DND-41 (cell line): ENCODE data around the gene CSTB.

Experiments used
- ATAC-seq: fragments of 200-7000 bp; cut with Tn5 transposase; 3 replicates; pipeline ENCODE4 v1.9.1; 2021; ENCODE audit warnings: low read depth; ENCODE audit not compliant: insufficient read depth
- DNase-seq: peaks from one replicate; pipeline ENCODE4 v3.0.0-alpha.2; 2020
- H2AFZ ChIP-seq: 2 replicates; pipeline ENCODE4 v1.6.0; 2012; ENCODE audit warnings: low read depth, low read length
- H3K27ac ChIP-seq: 2 replicates; pipeline ENCODE4 v1.5.1; 2012; ENCODE audit warnings: low read length, inconsistent platforms
- H3K27me3 ChIP-seq: fragments of 200-600 bp; sonication (generic); 2 replicates; pipeline ENCODE4 v1.6.0; 2012; ENCODE audit warnings: low read length, mild to moderate bottlenecking, inconsistent platforms; ENCODE audit not compliant: insufficient read depth, poor library complexity
- H3K36me3 ChIP-seq: 2 replicates; pipeline ENCODE4 v1.5.1; 2012; ENCODE audit warnings: low read length, inconsistent platforms; ENCODE audit not compliant: insufficient read depth
- H3K4me1 ChIP-seq: 2 replicates; pipeline ENCODE4 v1.5.1; 2012; ENCODE audit warnings: mild to moderate bottlenecking, low read length; ENCODE audit not compliant: insufficient read depth
- H3K4me2 ChIP-seq: 2 replicates; pipeline ENCODE4 v1.6.0; 2012; ENCODE audit warnings: mild to moderate bottlenecking, moderate library complexity, low read length, inconsistent platforms; ENCODE audit not compliant: insufficient read depth
- H3K4me3 ChIP-seq, 2 experiments: fragments of 200-600 bp in 1 of 2; shearing (Covaris generic) in 1 of 2; 2 replicates each; pipeline ENCODE4 v1.5.1; 2012 to 2016; ENCODE audit warnings: inconsistent platforms in 2 of 2, low read length in 2 of 2, mild to moderate bottlenecking in 2 of 2, low read depth in 1 of 2, moderate library complexity in 1 of 2
- H3K79me2 ChIP-seq: 2 replicates; pipeline ENCODE4 v1.6.0; 2012; ENCODE audit warnings: low read length, inconsistent platforms; ENCODE audit not compliant: insufficient read depth
- H3K9ac ChIP-seq: 2 replicates; pipeline ENCODE4 v1.6.0; 2012; ENCODE audit warnings: low read depth, mild to moderate bottlenecking, inconsistent platforms, low read length, moderate library complexity
- H3K9me3 ChIP-seq: 2 replicates; pipeline ENCODE4 v1.5.1; 2012; ENCODE audit warnings: low read length, moderate library complexity, mild to moderate bottlenecking, inconsistent platforms; ENCODE audit not compliant: insufficient read depth, severe bottlenecking
- H4K20me1 ChIP-seq: 2 replicates; pipeline ENCODE4 v1.6.0; 2012; ENCODE audit warnings: low read length; ENCODE audit not compliant: insufficient read depth
- EZH2 ChIP-seq: IDR thresholded peaks from 3 replicates; pipeline ENCODE4 v1.6.1; 2012; ENCODE audit warnings: borderline replicate concordance, low read depth, mild to moderate bottlenecking, moderate library complexity, low read length, inconsistent platforms; ENCODE audit not compliant: severe bottlenecking
- TF ChIP-seq, protein P1 (sequence below): IDR thresholded peaks from 2 replicates; pipeline ENCODE4 v1.5.1; 2012; ENCODE audit warnings: borderline replicate concordance, low read length, moderate library complexity, mild to moderate bottlenecking; ENCODE audit not compliant: poor library complexity, severe bottlenecking; ENCODE audit errors: extremely low read depth

CSTB gene

DNA sequence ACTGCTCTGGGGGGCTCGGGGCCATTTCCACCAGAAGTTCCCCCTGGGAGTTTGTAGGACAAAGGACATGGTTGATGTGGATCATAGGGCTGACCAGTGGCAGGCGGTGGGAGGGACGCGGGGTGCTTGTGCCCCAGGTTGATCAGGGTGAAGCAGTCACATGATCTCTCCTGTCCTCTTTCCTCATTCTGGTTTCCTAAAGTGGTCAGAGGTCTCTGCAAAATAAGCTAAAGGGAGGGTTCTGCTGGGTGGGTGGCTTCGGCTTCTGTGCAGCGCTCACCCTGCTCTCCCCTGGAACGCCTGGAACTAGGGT lies 48.0 kb downstream of the CSTB start:
- Histone ChIP-seq H3K4me3 (no peak overlapping the region), H2AFZ (no peak overlapping the region), H4K20me1 (peaks cover 48% of the 10 kb centered on the region), H3K36me3 (peaks cover 9% of the 10 kb centered on the region), H3K4me2 (no peak overlapping the region), H3K9ac (no peak overlapping the region), H3K27ac (no peak overlapping the region), H3K9me3 (no peaks in the 10 kb centered on the region), H3K4me1 (no peaks in the 10 kb centered on the region), H3K79me2 (peaks cover 19% of the 10 kb centered on the region), H3K27me3 (no peaks in the 10 kb centered on the region)
- ATAC-seq (no peak), DNase-seq (no peak)
- TF ChIP-seq, protein P1, sequence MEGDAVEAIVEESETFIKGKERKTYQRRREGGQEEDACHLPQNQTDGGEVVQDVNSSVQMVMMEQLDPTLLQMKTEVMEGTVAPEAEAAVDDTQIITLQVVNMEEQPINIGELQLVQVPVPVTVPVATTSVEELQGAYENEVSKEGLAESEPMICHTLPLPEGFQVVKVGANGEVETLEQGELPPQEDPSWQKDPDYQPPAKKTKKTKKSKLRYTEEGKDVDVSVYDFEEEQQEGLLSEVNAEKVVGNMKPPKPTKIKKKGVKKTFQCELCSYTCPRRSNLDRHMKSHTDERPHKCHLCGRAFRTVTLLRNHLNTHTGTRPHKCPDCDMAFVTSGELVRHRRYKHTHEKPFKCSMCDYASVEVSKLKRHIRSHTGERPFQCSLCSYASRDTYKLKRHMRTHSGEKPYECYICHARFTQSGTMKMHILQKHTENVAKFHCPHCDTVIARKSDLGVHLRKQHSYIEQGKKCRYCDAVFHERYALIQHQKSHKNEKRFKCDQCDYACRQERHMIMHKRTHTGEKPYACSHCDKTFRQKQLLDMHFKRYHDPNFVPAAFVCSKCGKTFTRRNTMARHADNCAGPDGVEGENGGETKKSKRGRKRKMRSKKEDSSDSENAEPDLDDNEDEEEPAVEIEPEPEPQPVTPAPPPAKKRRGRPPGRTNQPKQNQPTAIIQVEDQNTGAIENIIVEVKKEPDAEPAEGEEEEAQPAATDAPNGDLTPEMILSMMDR = no peak
- TF ChIP-seq EZH2 = no peak

DNA sequence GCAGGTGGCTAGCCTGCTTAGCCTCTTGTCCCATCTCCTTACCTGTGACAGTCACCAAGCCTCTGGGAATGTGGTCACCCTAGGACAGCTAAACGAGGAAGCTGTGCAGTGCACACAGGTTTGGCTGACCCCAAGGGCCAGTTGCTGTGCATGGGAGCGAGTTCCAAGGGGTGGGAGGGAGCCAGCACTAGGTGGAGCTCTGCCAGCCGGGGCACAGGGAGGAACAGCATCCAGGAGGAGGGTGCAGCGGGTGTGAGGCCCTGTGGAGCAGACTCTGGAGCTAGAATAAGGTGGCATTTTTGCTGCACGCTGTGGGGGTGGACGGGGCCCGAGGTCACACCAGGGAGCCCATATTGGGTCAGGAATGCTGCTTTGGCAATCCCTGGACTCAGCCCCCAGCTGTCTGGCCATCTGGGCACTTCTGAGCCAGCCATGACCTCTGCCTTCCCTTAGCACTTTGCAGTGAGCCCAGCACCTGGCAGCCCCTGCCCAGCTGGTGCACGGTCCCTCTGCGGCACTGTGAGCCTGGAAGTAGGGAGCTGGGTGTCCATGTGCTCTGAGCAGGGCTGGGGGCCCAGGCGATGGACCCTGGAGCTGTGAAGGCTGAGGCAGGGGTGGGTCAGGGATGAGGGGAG lies 48.5 kb downstream of the CSTB start:
- no peaks in the 10 kb centered on the region for H3K9me3 ChIP-seq
- H3K36me3 ChIP-seq = peaks cover 9% of the 10 kb centered on the region
- H3K4me3 ChIP-seq = no peak overlapping the region
- peaks cover 48% of the 10 kb centered on the region for H4K20me1 ChIP-seq
- H3K27me3 ChIP-seq = no peaks in the 10 kb centered on the region
- no peak overlapping the region for H3K9ac ChIP-seq
- DNase-seq (no peak), ATAC-seq (no peak)
- H3K79me2 ChIP-seq = peaks cover 19% of the 10 kb centered on the region
- no peak overlapping the region for H3K4me2 ChIP-seq
- no peak overlapping the region for H2AFZ ChIP-seq
- no peaks in the 10 kb centered on the region for H3K4me1 ChIP-seq
- TF ChIP-seq, protein P1 = no peak
- no peak for TF ChIP-seq EZH2
- no peak overlapping the region for H3K27ac ChIP-seq

DNA sequence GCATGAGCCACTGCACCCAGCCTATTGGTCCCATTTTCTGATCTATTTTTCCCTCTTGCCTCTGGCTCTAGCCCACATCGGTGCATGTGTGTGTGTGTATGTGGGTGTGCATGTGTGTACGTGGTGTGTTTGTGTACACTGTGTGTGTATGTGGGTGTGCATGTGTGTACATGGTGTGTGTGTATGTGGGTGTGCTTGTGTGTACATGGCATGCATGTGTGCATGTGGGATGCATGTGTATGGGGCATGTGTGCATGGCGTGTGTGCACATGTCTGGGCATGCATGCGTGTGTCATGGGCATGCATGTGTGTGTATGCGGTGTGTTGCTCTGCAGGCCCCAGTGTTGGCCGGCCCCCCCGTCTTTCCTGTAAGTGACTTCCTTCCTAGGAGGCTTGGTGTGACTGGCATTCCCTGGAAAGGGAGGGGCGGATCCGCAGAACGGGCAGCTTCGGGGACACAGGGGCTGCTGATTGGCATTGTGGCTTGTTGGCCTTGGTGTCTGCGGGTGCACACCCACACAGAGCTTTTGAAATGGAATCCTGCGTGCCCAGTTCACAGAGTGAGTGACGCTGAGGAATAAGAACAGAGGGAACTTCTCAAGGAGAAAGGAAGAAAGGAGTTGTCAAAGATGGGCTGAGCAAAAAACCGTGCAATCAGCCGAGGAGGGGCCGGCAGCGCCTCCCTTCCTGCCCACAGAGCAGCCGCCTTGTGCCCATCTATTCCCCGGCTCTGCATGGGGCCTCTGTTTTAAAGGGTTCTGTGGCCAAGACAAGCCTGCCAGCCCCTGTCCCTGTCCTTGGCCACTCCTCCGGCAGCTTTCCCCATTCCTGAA lies 49.2 kb downstream of the CSTB start:
- ATAC-seq (no peak), DNase-seq (no peak)
- H3K4me1 ChIP-seq = peaks cover under 1% of the 10 kb centered on the region; the same call in 1 of the 2 replicates
- H3K4me3 ChIP-seq = no peak overlapping the region
- peaks cover 9% of the 10 kb centered on the region for H3K36me3 ChIP-seq
- peaks cover 52% of the 10 kb centered on the region for H4K20me1 ChIP-seq
- no peak for TF ChIP-seq EZH2
- TF ChIP-seq, protein P1 = no peak
- no peak overlapping the region for H2AFZ ChIP-seq
- H3K27me3 ChIP-seq = no peaks in the 10 kb centered on the region
- peaks cover 22% of the 10 kb centered on the region for H3K79me2 ChIP-seq
- no peak overlapping the region for H3K27ac ChIP-seq
- no peak overlapping the region for H3K9ac ChIP-seq
- H3K4me2 ChIP-seq = no peak overlapping the region
- H3K9me3 ChIP-seq = no peaks in the 10 kb centered on the region
